HCT116 (cell line): Measurements from ENCODE around the gene CYP2A6. TPM values are rescaled to one million over a fixed set of nuclear protein-coding genes. Genes with fewer than 3 reads are reported as not detected.
A peak's percentile ranks its signal among the peaks of the same experiment; 100 is the strongest.

Experiments used
- ATAC-seq: fragments of 200-7000 bp; cut with Tn5 transposase; 2 replicates; pipeline ENCODE4 v1.9.1; 2020; ENCODE audit warnings: mild to moderate bottlenecking, moderate library complexity
- BruUV-seq: library from RNA; stranded (reverse); fragments of 400-500 nt; replicated peaks from 2 replicates; lab custom pipeline; 2021; lab: Mats Ljungman, UMichigan
- CTCF ChIA-PET: fragments of 300-600 bp; sonication (Branson Sonifier 250); formaldehyde crosslinking; loops from one replicate; lab custom pipeline; 2021; ENCODE audit warnings: antibody characterized with exemption; lab: Charles Lee
- POLR2A ChIA-PET: fragments of 300-600, 350-600 bp; sonication (Branson Sonifier 250); formaldehyde crosslinking; loops from one replicate; lab custom pipeline; 2021; ENCODE audit warnings: antibody characterized with exemption; lab: Charles Lee
- RAD21 ChIA-PET, 2 experiments: fragments of 300-600 bp; sonication (Branson Sonifier 250); formaldehyde crosslinking; loops; one replicate each; lab custom pipeline; 2023; ENCODE audit warnings: low total read pairs in 2 of 2; ENCODE audit not compliant: uncharacterized antibody in 2 of 2, unreplicated experiment in 2 of 2, low non-redundant PET in 1 of 2; lab: Charles Lee
- DNase-seq: peaks from one replicate; pipeline ENCODE4 v3.0.0-alpha.2; 2010; ENCODE audit warnings: low read depth, low spot score
- H2AFZ ChIP-seq: fragments of 200-600 bp; shearing (Covaris generic), sonication (generic); 2 replicates; pipeline ENCODE4 v1.6.1; 2017; ENCODE audit warnings: low read depth, mixed run types, mixed read lengths, antibody characterized with exemption, low read length; ENCODE audit not compliant: poor library complexity, severe bottlenecking
- H3K27ac ChIP-seq: 2 replicates; pipeline ENCODE4 v1.5.1; 2012; ENCODE audit warnings: low read depth, low read length
- H3K27me3 ChIP-seq: fragments of 200-600 bp; sonication (generic); 2 replicates; pipeline ENCODE4 v1.6.1; 2016; ENCODE audit warnings: mixed run types, low read length, mixed read lengths; ENCODE audit not compliant: insufficient read depth
- H3K36me3 ChIP-seq, 2 experiments: fragments of 200-500 bp in 1 of 2; fragments of 200-600 bp in 1 of 2; sonication (Bioruptor generic) in 1 of 2; sonication (generic) in 1 of 2; 2 replicates each; pipeline versions ENCODE4 v1.5.1 to v1.6.1; 2014 to 2016; ENCODE audit warnings: low read length in 2 of 2, inconsistent platforms in 1 of 2, mixed read lengths in 1 of 2, mixed run types in 1 of 2; ENCODE audit not compliant: insufficient read depth in 2 of 2, control insufficient read depth in 1 of 2
- H3K4me1 ChIP-seq, 2 experiments: fragments of 200-600 bp in 1 of 2; sonication (generic) in 1 of 2; 2 replicates each; pipeline versions ENCODE4 v1.5.1 to v1.6.1; 2012 to 2017; ENCODE audit warnings: low read length in 2 of 2, inconsistent platforms in 1 of 2, mild to moderate bottlenecking in 1 of 2, mixed read lengths in 1 of 2, mixed run types in 1 of 2, moderate library complexity in 1 of 2; ENCODE audit not compliant: insufficient read depth in 2 of 2, control insufficient read depth in 1 of 2
- H3K4me2 ChIP-seq: fragments of 200-600 bp; sonication (generic); 2 replicates; pipeline ENCODE4 v1.6.1; 2017; ENCODE audit warnings: mixed run types, low read length, mixed read lengths
- H3K4me3 ChIP-seq, 2 experiments: fragments of 200-600 bp in 1 of 2; sonication (generic) in 1 of 2; replicated peaks in 1 of 2; 2 replicates each; pipeline ENCODE4 v1.5.1; 2011 to 2016; ENCODE audit warnings: low read length in 2 of 2, control low read depth in 1 of 2, low read depth in 1 of 2, mild to moderate bottlenecking in 1 of 2, mixed read lengths in 1 of 2, mixed run types in 1 of 2
- H3K79me2 ChIP-seq: fragments of 200-600 bp; sonication (generic); 2 replicates; pipeline ENCODE4 v1.6.1; 2017; ENCODE audit warnings: mild to moderate bottlenecking, mixed run types, low read length, moderate library complexity, mixed read lengths; ENCODE audit not compliant: insufficient read depth
- H3K9ac ChIP-seq: fragments of 200-600 bp; sonication (generic); 2 replicates; pipeline ENCODE4 v1.6.1; 2016; ENCODE audit warnings: low read length, mixed read lengths
- H3K9me2 ChIP-seq: fragments of 200-600 bp; sonication (generic), shearing (Covaris generic); 2 replicates; pipeline ENCODE4 v1.6.1; 2017; ENCODE audit warnings: mixed run types, mild to moderate bottlenecking, moderate library complexity; ENCODE audit not compliant: insufficient read depth
- H3K9me3 ChIP-seq, 2 experiments: fragments of 200-500 bp in 1 of 2; fragments of 200-600 bp in 1 of 2; sonication (Bioruptor generic) in 1 of 2; sonication (generic) in 1 of 2; 2 replicates each; pipeline ENCODE4 v1.6.1; 2014 to 2017; ENCODE audit warnings: low read length in 2 of 2, mixed read lengths in 2 of 2, inconsistent platforms in 1 of 2, low read depth in 1 of 2, mild to moderate bottlenecking in 1 of 2, mixed run types in 1 of 2, moderate library complexity in 1 of 2; ENCODE audit not compliant: control insufficient read depth in 1 of 2, insufficient read depth in 1 of 2
- H4K20me1 ChIP-seq: fragments of 200-600 bp; sonication (generic), shearing (Covaris generic); 2 replicates; pipeline ENCODE4 v1.6.1; 2017; ENCODE audit warnings: mixed run types, mild to moderate bottlenecking, moderate library complexity; ENCODE audit not compliant: insufficient read depth
- ATF3 ChIP-seq: IDR thresholded peaks from 2 replicates; pipeline ENCODE4 v1.6.1; 2012
- CEBPB ChIP-seq: IDR thresholded peaks from 2 replicates; pipeline ENCODE4 v1.6.1; 2012; ENCODE audit warnings: low read depth
- EGR1 ChIP-seq: IDR thresholded peaks from 2 replicates; pipeline ENCODE4 v1.6.1; 2012; ENCODE audit warnings: low read depth
- EZH2 ChIP-seq: fragments of 200-600 bp; sonication (generic); IDR thresholded peaks from 2 replicates; pipeline ENCODE4 v1.6.1; 2017; ENCODE audit warnings: antibody characterized with exemption, mixed run types
- JUND ChIP-seq: IDR thresholded peaks from 2 replicates; pipeline ENCODE4 v1.6.1; 2012
- MAX ChIP-seq: IDR thresholded peaks from 2 replicates; pipeline ENCODE4 v1.6.1; 2012
- RAD21 ChIP-seq: IDR thresholded peaks from 2 replicates; pipeline ENCODE4 v1.6.1; 2012; ENCODE audit warnings: low read depth, mild to moderate bottlenecking
- REST ChIP-seq: IDR thresholded peaks from 2 replicates; pipeline ENCODE4 v1.6.1; 2012; ENCODE audit warnings: low read depth
- SIN3A ChIP-seq: IDR thresholded peaks from 2 replicates; pipeline ENCODE4 v1.6.1; 2012; ENCODE audit warnings: low read depth
- SP1 ChIP-seq: IDR thresholded peaks from 2 replicates; pipeline ENCODE4 v1.6.1; 2012; ENCODE audit warnings: low read depth
- SRF ChIP-seq: IDR thresholded peaks from 2 replicates; pipeline ENCODE4 v1.6.1; 2012; ENCODE audit warnings: low read depth
- TCF7L2 ChIP-seq: IDR thresholded peaks from 2 replicates; pipeline ENCODE4 v1.7.0; 2011; ENCODE audit warnings: borderline replicate concordance, inconsistent platforms; ENCODE audit not compliant: insufficient read depth, insufficient read length; ENCODE audit errors: extremely low read depth
- YY1 ChIP-seq: IDR thresholded peaks from 2 replicates; pipeline ENCODE4 v1.6.1; 2011; ENCODE audit warnings: low read length, low read depth, moderate library complexity, mild to moderate bottlenecking; ENCODE audit not compliant: insufficient replicate concordance; ENCODE audit errors: extremely low read depth
- ZBTB33 ChIP-seq: IDR thresholded peaks from 2 replicates; pipeline ENCODE4 v1.6.1; 2011; ENCODE audit warnings: mild to moderate bottlenecking, low read length, moderate library complexity; ENCODE audit not compliant: insufficient replicate concordance; ENCODE audit errors: extremely low read depth
- ZNF274 ChIP-seq: fragments of 200-500 bp; sonication (Bioruptor generic); IDR thresholded peaks from 2 replicates; pipeline ENCODE4 v1.6.1; 2014; ENCODE audit warnings: mild to moderate bottlenecking, low read depth, low read length, inconsistent platforms
- intact Hi-C: fragments of 100-400 bp; cut with micrococcal nuclease; formaldehyde crosslinking; loops from 2 replicates; pipeline ENCODE4 v1.10.0; 2022
- total RNA-seq: library from RNA; stranded (reverse); gene quantifications from one replicate; pipeline ENCODE4 v1.2.1, GENCODE V29; 2021; ENCODE audit not compliant: unreplicated experiment

Gene CYP2A6
- total RNA-seq, 1 experiment from 2014 or later, result 0.57 TPM

GRCh38 chr19:40800997-40801377 is 49.3 kb downstream of the CYP2A6 start:
- RAD21 ChIA-PET, result no interaction called here
- Histone ChIP-seq H3K4me2 (no peak overlapping the region), H3K79me2 (peaks cover 67% of the 10 kb centered on the region), H3K36me3 (peaks cover 10 to 23% of the 10 kb centered on the region in 2 experiments; a peak in 3 of 4 replicates), H3K27me3 (no peaks in the 10 kb centered on the region), H4K20me1 (no peaks in the 10 kb centered on the region), H3K4me1 (peaks cover 14 to 55% of the 10 kb centered on the region in 2 experiments), H3K9ac (no peak overlapping the region), H2AFZ (no peak overlapping the region), H3K9me3 (no peaks in the 10 kb centered on the region), H3K27ac (peak overlapping the region; percentile 8; the same call in 1 of the 2 replicates), H3K9me2 (no peaks in the 10 kb centered on the region), H3K4me3 (no peak overlapping the region)
- TF ChIP-seq JUND, result no peak
- TF ChIP-seq EGR1, result no peak
- TF ChIP-seq MAX, result no peak
- TF ChIP-seq EZH2, result no peak
- no peak for TF ChIP-seq ZBTB33
- DNase-seq (no peak), ATAC-seq (no peak)
- CTCF ChIA-PET, result no interaction called here
- intact Hi-C loops, result no loop called here
- no TSS peak for BruUV-seq
- POLR2A ChIA-PET, result no interaction called here

- no peak for DNase-seq
- POLR2A ChIA-PET, result no interaction called here
- BruUV-seq, result no TSS peak
- CTCF ChIA-PET, result no interaction called here
- RAD21 ChIA-PET, result no interaction called here
- H3K9me2 ChIP-seq, result no peaks in the 10 kb centered on the region
- H4K20me1 ChIP-seq, result no peaks in the 10 kb centered on the region
- H3K36me3 ChIP-seq, result peaks cover 10 to 23% of the 10 kb centered on the region in 2 experiments; a peak in 3 of 4 replicates
- intact Hi-C loops, result no loop called here
- peak overlapping the region; percentile 92 for H3K9ac ChIP-seq
- no peaks in the 10 kb centered on the region for H3K27me3 ChIP-seq
- peak overlapping the region; percentile 88 for H3K4me3 ChIP-seq
- H3K4me1 ChIP-seq, result peaks cover 14 to 50% of the 10 kb centered on the region in 2 experiments
- peak overlapping the region; percentile 90 for H3K27ac ChIP-seq
- H3K79me2 ChIP-seq, result peaks cover 62% of the 10 kb centered on the region
- peak overlapping the region; percentile 90 for H3K4me2 ChIP-seq
- H2AFZ ChIP-seq, result no peak overlapping the region
- no peak for ATAC-seq
- no peaks in the 10 kb centered on the region for H3K9me3 ChIP-seq
- no peak for TF ChIP-seq ATF3
- no peak for TF ChIP-seq REST
- TF ChIP-seq TCF7L2, result no peak
- no peak for TF ChIP-seq CEBPB
- no peak for TF ChIP-seq ZNF274
- TF ChIP-seq SP1, result no peak
- no peak for TF ChIP-seq SIN3A
- no peak for TF ChIP-seq YY1
- TF ChIP-seq RAD21, result no peak
- TF ChIP-seq SRF, result no peak
Observed at GRCh38 chr19:40800339-40800996, 49.8 kb downstream of the CYP2A6 start.
